Ramos (cell line): Measurements from ENCODE around the gene TMED3.

Experiments
- in situ Hi-C: fragments of 300-500 bp; cut with MboI; formaldehyde crosslinking; loops from one replicate; pipeline ENCODE4 v1.14.3; 2022; ENCODE audit warnings: low sequenced_read_pairs; ENCODE audit not compliant: unreplicated experiment

Gene TMED3

DNA sequence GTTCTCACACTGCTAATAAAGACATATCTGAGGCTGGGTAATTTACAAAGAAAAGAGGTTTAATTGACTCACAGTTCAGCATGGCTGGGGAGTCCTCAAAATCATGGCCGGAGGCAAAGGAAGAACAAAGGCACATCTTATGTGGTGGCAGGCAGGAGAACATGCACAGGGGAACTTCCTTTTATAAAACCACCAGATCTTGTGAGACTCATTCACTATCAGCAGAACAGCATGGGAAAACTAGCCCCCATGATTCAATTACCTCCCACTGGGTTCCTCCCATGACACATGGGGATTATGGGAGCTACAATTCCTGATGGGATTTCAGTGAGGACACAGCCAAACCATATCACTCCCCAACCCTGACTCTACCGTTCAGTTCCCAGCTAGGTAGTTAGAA is 61.5 kb downstream of the TMED3 start:
- in situ Hi-C loops = no loop called here
